ENCODE data around the gene SMAD1.

SMAD1 gene

DNA sequence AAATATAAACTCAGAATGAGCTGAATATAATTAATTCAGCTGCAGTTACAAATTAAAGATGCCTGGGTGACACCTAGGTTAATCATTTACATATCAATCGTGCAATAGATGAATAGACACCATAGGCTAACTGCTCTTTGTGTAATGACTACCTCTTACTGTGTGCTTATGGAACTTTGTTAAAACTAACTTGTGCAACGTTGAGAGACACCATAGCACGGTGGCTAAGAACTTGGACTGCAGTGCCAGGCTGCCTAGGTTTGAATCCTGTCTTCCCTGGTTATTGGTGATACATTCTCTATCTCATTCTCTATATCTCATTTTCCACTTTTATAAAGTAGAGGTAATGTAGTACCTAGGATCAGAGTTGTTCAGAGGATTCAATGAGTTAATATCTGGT, 46.9 kb downstream of the SMAD1 start:
- H3K4me1 ChIP-seq (ENCODE audit: low read depth, poor library complexity, severe bottlenecking), result peaks cover 76% of the 10 kb centered on the region
- no peaks in the 10 kb centered on the region for H3K27me3 ChIP-seq (ENCODE audit: insufficient read depth, low read depth)
- H3K9ac ChIP-seq, result no peak overlapping the region
- 0 out of 2 replicates have a peak overlapping the region, but pooled peaks have one; percentile 77 for H3K4me2 ChIP-seq
- no peak overlapping the region for H2AFZ ChIP-seq (ENCODE audit: low read depth)
- H3K36me3 ChIP-seq (ENCODE audit: insufficient read depth), result no peaks in the 10 kb centered on the region
- no peak overlapping the region for H3K27ac ChIP-seq
- H3K4me3 ChIP-seq (IDR thresholded peaks at IDR 0.05; ENCODE audit: insufficient read depth, low read depth, low read length), result no peak overlapping the region
- H3K79me2 ChIP-seq (ENCODE audit: insufficient read depth, low read depth), result peaks cover 23% of the 10 kb centered on the region; the same call in 1 of the 2 replicates
- TF ChIP-seq CTCF (conservative IDR thresholded peaks at IDR 0.05; ENCODE audit: low read depth, low read length), result no peak
- peaks cover 5% of the 10 kb centered on the region; the same call in 1 of the 2 replicates for H4K20me1 ChIP-seq (ENCODE audit: insufficient read depth)

DNA sequence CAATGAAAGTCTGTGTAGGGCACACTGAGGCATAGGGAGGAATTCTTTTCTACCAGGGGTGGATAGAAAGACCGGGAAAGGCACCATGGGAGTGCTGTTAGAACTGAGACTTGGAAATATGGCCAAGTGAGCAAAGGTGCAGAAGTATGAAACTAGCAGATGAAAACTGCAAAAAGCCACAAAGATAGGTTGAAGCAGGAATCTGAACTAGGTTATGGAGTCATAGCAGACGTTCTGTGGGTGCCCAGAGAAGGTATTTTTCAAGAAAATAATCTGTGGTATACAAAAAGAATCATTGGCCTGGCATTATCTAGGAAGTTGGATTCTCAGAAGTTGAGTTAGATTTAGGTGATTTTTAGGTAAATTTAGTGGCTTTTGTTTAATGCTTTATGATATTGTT, 48.5 kb downstream of the SMAD1 start:
- Histone ChIP-seq H3K4me1 (ENCODE audit: low read depth, poor library complexity, severe bottlenecking) (peaks cover 60% of the 10 kb centered on the region), H3K4me2 (peak overlapping the region; percentile 77), H3K27me3 (ENCODE audit: insufficient read depth, low read depth) (no peaks in the 10 kb centered on the region), H3K79me2 (ENCODE audit: insufficient read depth, low read depth) (peaks cover 7% of the 10 kb centered on the region; the same call in 1 of the 2 replicates), H3K4me3 (IDR thresholded peaks at IDR 0.05; ENCODE audit: insufficient read depth, low read depth, low read length) (no peak overlapping the region), H3K27ac (peak overlapping the region; percentile 24; the same call in 1 of the 2 replicates), H4K20me1 (ENCODE audit: insufficient read depth) (peaks cover 5% of the 10 kb centered on the region; the same call in 1 of the 2 replicates), H2AFZ (ENCODE audit: low read depth) (no peak overlapping the region), H3K36me3 (ENCODE audit: insufficient read depth) (no peaks in the 10 kb centered on the region), H3K9ac (no peak overlapping the region)
- TF ChIP-seq CTCF (conservative IDR thresholded peaks at IDR 0.05; ENCODE audit: low read depth, low read length), result no peak

DNA sequence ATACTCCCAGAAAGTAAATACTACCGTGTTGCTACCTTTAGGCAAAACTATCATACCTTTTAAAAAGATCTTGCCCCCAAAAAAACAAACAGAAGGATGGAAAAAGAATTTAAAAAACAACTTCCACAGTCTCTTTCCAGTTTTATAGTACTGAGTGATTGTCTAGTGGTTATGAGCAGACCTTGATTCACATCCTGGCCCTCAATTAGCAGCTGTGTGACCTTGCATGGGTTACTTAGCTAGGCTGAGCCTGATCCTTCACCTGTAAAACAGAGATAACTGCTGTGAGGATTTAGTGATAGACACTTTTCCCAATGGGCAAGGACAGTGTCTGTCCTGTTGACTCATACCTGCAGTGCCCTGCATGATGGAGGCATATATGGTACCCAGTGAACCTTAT, 49.0 kb downstream of the SMAD1 start:
- H2AFZ ChIP-seq (ENCODE audit: low read depth), result no peak overlapping the region
- H4K20me1 ChIP-seq (ENCODE audit: insufficient read depth), result peaks cover 5% of the 10 kb centered on the region; the same call in 1 of the 2 replicates
- H3K9ac ChIP-seq, result no peak overlapping the region
- peak overlapping the region; percentile 77 for H3K4me2 ChIP-seq
- H3K79me2 ChIP-seq (ENCODE audit: insufficient read depth, low read depth), result peaks cover 6% of the 10 kb centered on the region; the same call in 1 of the 2 replicates
- H3K4me1 ChIP-seq (ENCODE audit: low read depth, poor library complexity, severe bottlenecking), result peaks cover 56% of the 10 kb centered on the region
- H3K36me3 ChIP-seq (ENCODE audit: insufficient read depth), result no peaks in the 10 kb centered on the region
- no peaks in the 10 kb centered on the region for H3K27me3 ChIP-seq (ENCODE audit: insufficient read depth, low read depth)
- no peak overlapping the region for H3K4me3 ChIP-seq (IDR thresholded peaks at IDR 0.05; ENCODE audit: insufficient read depth, low read depth, low read length)
- TF ChIP-seq CTCF (conservative IDR thresholded peaks at IDR 0.05; ENCODE audit: low read depth, low read length), result no peak
- H3K27ac ChIP-seq, result peak overlapping the region; percentile 24

- Histone ChIP-seq H3K9ac (no peak overlapping the region), H3K4me2 (peak overlapping the region; percentile 77), H3K4me1 (ENCODE audit: low read depth, poor library complexity, severe bottlenecking) (peaks cover 50% of the 10 kb centered on the region), H3K4me3 (IDR thresholded peaks at IDR 0.05; ENCODE audit: insufficient read depth, low read depth, low read length) (no peak overlapping the region), H3K79me2 (ENCODE audit: insufficient read depth, low read depth) (peaks cover 6% of the 10 kb centered on the region; the same call in 1 of the 2 replicates), H3K27me3 (ENCODE audit: insufficient read depth, low read depth) (no peaks in the 10 kb centered on the region), H3K36me3 (ENCODE audit: insufficient read depth) (no peaks in the 10 kb centered on the region), H2AFZ (ENCODE audit: low read depth) (no peak overlapping the region), H4K20me1 (ENCODE audit: insufficient read depth) (peaks cover 5% of the 10 kb centered on the region; the same call in 1 of the 2 replicates), H3K27ac (peak overlapping the region; percentile 24; the same call in 1 of the 2 replicates)
- TF ChIP-seq CTCF (conservative IDR thresholded peaks at IDR 0.05; ENCODE audit: low read depth, low read length), result no peak
Measured at GRCh38 chr4:145531223-145531622, 49.6 kb downstream of the SMAD1 start.
